Activated CD4-positive, CD25-positive, alpha-beta regulatory T cell (primary cell): Measurements from ENCODE around the gene SERPINA7.
"Not testable (repeated sequence)": the region's sequence is repeated elsewhere in the genome, so short reads cannot be mapped to it uniquely, and the experiment has no call there.

ENCODE experiments used
- DNase-seq, 4 experiments: peaks; one replicate each; lab custom pipeline; 2025; lab: John Stamatoyannopoulos, UW

The SERPINA7 gene

GRCh38 chrX:106038625-106039024, at the start of gene SERPINA7:
SERPINA7 (minus strand) TSS chrX:106038727; CDS start chrX:106037058, 1,669 bp downstream.
- no peak for DNase-seq

- no peak for DNase-seq
Measured at GRCh38 chrX:106069048-106069447, 30.5 kb upstream of the SERPINA7 start.

DNA sequence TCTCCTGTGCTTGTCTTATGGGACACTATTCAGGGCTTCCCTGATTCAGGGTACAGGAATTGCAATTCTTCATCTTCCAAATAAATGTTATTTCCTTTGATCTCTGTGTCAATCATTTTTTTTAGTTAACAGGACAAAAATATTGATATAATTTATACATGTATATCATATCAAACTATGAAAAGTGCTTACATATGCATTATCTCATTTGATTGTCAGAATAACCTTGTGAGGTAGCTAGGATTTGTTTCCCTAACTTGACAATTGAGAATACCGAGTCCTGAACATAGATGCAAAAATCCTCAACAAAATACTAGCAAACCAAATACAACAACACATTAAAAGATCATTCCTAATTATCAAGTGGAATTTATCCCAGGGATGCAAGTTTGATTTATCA, 11.5 kb upstream of the SERPINA7 start:
- DNase-seq = no peak

GRCh38 chrX:106042296-106042695, 3.8 kb upstream of the SERPINA7 start:
- DNase-seq = no peak

DNA sequence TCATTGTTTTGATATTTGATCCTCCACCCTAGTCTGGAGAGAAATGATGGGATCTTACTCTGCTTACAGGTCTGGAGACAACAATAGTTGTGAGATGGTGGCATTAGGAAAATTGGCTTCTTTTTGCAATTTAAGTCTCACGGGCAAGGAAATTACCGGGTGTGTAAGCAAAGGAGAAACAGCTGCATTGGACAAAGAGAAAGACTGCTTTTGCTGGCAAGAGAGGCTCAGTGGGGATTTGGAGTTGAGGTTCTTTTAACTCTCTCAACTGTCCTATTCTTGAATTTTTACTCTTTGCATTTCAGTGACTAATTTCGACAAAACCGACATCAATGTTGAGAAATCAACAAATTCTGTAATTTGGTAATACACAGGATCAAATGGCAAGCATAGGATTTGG, 2.3 kb upstream of the SERPINA7 start:
- DNase-seq = no peak

DNA sequence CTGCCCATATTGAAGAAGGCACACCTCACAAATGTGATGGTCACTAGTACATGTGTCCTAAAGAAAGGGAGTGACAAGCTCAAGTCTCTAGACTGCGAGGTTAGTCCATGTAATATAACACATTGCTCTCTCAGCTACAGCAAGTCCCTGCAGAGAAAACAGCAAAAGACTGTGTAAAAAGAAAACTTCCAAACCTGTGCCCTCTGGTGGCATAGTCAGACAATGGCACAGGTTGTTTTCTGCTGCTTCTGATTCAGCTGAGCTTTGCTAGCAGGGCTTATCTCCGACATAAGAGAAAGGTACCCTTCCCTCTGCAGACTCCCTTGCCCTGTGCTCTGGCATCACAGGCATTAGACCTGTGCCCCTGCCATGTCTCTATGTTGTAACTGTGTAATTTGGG, 1.4 kb upstream of the SERPINA7 start:
- DNase-seq = no peak

DNA sequence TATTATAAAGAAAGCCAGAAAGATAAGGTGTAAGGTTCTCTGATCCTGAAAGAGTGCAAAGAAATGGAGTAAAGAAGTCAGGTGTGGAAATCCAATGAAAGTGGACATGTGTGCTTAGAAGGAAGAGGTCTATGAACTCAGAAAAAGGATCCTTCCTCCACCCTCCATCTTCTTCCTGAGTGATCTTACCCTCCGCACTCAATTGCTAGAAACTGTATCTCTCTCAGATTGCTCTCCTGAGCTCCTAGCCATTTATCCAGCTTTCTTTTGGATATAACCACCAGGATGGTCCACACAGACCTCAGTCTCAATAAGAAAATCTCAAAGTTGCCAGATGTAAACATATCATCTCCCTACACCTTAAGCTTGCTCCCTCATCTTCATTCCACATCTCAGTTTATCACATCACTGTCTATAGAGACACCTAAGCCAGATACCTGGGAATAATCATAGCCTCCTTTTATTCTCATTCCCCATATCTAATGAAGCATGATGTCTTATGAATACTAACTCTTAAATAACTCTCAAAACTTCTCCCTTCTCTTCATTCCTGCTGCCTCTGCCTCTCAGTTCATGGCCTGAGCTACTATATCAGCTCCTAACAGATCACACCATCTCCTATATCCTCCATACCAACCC, 573 bp downstream of the SERPINA7 start:
- no peak for DNase-seq

DNA sequence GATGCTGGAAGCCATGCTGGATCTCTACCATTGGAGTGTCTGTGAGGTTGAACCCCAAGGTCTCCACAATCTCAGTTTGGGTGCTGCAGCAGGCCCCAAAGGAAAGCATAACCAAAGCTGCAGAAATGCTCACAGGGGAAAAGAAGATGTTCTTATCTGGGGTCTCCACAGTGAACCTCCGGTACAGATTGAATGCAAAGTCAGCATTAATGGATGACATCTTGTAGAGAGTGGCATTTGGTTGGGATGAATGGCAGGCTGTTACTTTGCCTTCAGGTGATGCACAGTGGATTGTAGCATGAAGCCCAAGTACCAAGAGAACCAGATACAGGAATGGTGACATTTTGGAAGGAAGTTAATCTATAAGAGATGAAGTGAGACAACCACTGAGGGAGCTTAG, 1.8 kb downstream of the SERPINA7 start:
- no peak for DNase-seq

- no peak for DNase-seq
Measured at GRCh38 chrX:106035064-106035463, 3.5 kb downstream of the SERPINA7 start.

- DNase-seq = no peak
Measured at GRCh38 chrX:106023947-106024346, 14.6 kb downstream of the SERPINA7 start.

DNA sequence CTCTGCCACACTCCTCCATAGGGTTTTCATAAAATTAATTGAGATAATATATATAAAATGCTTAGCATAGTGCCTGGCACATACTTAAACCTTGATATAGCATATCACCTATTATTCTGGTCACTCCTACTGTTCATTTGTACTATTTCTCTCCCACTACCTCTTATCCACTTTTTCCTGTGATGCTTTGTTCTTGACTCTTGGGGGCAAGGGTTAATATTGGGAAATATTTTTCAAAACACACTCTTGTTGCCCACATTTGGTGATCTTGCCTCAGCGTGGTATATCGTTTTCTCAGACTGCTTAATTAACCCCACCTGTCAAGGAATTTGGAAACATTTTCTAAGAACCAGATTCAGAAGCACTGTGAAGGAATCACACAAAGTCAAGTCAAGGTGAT, 16.3 kb downstream of the SERPINA7 start:
- DNase-seq = no peak

- DNase-seq = no peak
Measured at GRCh38 chrX:106014119-106014775, 24.3 kb downstream of the SERPINA7 start.

- DNase-seq = no peak
Measured at GRCh38 chrX:106009145-106009544, 29.4 kb downstream of the SERPINA7 start.

DNA sequence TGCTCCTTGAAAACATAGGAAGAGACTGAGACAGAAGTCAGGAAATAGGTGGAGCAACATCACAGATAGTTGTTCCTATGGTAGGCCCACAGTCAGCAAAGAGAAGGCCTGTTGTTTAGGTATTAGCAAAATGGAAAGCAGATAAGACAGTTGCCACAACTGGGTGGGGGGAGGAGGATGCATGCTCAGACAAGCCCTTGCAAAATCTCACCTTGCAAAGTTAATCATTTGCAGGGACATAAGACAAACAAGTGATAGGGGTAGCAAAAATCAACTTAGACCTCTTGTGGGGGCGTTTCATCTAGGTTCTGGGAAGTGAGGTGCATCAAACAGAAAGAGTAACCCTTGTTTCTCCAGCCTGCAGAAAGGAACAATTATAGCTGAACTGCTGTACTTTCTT, 30.7 kb downstream of the SERPINA7 start:
- no peak for DNase-seq

DNA sequence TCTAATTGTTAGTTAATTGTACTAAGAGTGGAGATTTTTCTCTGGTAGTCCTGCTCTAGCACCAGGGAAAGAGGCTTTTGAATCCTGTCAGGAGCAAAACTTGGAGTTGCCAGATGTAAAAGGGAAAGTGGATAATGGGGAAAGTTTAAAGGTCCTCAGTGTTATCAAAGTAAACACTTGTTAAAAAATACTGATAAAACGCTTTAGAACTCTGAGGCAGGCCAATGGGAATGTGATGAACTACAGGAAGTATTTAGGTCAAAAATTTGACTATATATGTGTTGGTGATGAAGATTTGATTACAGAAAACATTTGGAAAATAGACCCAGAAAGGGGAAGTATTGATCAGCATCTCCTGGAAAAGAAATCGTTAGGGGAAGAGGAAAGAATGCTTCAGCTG, 32.8 kb downstream of the SERPINA7 start:
- DNase-seq = no peak

DNA sequence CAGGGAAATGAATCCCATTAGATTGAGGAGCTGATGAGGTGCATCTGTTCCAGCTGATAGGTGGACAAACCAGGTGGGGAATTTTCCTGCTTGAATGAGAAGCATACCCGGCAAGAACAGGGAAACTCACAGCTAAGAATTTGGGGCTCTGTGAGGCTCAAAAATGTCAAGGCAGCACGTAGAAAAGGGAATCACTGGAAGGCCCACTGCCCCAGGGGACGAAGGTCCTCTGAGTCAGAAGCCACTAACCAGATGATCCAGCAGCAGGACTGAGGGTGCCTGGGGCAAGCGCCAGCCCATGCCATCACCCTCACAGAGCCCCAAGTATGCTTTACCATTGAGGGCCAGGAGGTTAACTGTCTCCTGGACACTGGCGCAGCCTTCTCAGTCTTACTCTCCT, 37.9 kb downstream of the SERPINA7 start:
- DNase-seq = not testable (repeated sequence)

DNA sequence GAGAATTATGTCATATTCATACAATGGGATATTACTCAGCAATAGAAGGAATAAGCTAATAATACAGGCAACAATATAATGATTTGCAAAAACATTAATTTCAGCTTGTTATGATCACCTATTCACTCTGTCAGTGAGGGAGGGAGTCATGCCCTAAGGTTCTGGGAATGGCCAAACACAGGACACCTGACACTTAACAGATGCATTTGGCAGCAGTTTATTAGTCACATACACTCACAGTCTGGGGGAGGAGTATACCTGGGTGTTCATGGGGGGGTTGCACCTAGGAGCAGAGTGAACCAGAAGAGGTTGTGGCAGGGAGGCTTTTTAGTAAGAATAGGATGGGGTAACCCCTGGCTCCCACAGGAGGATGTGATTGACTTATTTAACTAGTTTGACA, 38.3 kb downstream of the SERPINA7 start:
- no peak for DNase-seq

DNA sequence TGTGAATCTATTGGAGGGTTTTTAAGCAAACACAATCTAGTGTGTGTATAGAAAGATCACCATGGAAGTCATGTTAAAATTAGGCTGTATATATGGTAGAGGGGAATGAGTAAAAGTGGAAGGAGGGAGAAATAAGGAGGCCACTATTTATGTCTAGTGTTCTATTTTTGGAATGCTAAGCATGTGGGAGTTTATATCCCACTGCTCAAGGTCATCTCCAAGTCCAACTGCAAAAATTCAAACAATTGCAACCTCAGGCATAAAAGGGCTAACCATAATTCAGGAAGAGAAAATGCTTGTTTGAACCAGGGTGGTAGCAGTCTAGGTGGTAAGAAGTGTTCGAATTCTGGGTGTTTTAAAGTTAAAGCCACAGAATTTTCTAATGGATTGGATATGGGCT, 39.2 kb downstream of the SERPINA7 start:
- DNase-seq = no peak

DNA sequence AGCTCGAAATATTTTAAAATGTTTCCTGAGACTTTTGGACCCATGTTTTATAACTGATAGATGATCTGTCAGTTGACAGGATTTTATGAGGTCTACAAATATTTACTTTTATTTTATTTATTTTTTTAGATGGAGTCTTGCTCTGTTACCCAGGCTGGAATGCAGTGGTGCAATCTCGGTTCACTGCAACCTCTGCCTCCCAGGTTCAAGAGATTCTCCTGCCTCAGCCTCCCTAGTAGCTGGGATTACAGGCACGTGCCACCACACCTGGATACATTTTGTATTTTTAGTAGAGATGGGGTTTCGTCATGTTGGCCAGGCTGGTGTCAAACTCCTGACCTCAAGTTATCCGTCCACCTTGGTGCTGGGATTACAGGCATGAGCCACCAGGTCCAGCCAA, 50.0 kb downstream of the SERPINA7 start:
- DNase-seq = not testable (repeated sequence)
